ENCODE data around the gene ZNF14. TPM values are rescaled to one million over a fixed set of nuclear protein-coding genes. Genes with fewer than 3 reads are reported as not detected.

ZNF14 gene
- total and polyA plus RNA-seq, 2 of the 4 experiments (the other 2 are of a cell fraction) = 1.2 to 5.4 TPM

GRCh38 chr19:19696386-19696785 is 36.5 kb downstream of the ZNF14 start:
- dilution Hi-C loops (cut with HindIII; ENCODE audit: low sequenced_read_pairs, unreplicated experiment) = no loop called here
- H3K27ac ChIP-seq (ENCODE audit: insufficient read depth, low read length) = no peak overlapping the region
- H4K8ac ChIP-seq (ENCODE audit: low read depth in 2 of 2, low read length in 2 of 2) = no peak overlapping the region
- no peak overlapping the region for H2BK5ac ChIP-seq (ENCODE audit: low read depth, low read length, poor library complexity, severe bottlenecking)
- H3K4me3 ChIP-seq (ENCODE audit: insufficient read depth, low read depth, low read length) = no peak overlapping the region
- no TSS peak for BruUV-seq (replicated peaks)
- no peak overlapping the region for H2BK15ac ChIP-seq (ENCODE audit: low read depth, low read length)
- no peak overlapping the region for H3K4ac ChIP-seq (ENCODE audit: low read depth, low read length)
- no peak overlapping the region for H3K4me2 ChIP-seq (ENCODE audit: low read depth, low read length)
- H3K79me1 ChIP-seq (ENCODE audit: low read depth in 1 of 2, low read length in 2 of 2) = no peaks in the 10 kb centered on the region
- no peak overlapping the region for H2AK5ac ChIP-seq (ENCODE audit: low read depth, low read length)
- intact Hi-C loops (cut with micrococcal nuclease) = no loop called here
- no peaks in the 10 kb centered on the region for H3K9me1 ChIP-seq (ENCODE audit: insufficient read depth, low read length)
- in situ Hi-C loops (cut with MboI; ENCODE audit: low sequenced_read_pairs) = no loop called here
- no peak overlapping the region for H2AK9ac ChIP-seq (replicated peaks; ENCODE audit: low read depth, low read length, poor library complexity)
- H2BK120ac ChIP-seq (ENCODE audit: low read depth, low read length) = no peak overlapping the region
- POLR2A ChIA-PET (ENCODE audit: unreplicated experiment) = no interaction called here
- 50% methylated on average over 1 of the region's 2 CpGs; no CpG with 5 or more reads in 1 of the 2 experiments for WGBS, 2 experiments (ENCODE audit: extremely low coverage in 2 of 2, insufficient read length in 1 of 2)
- H2BK20ac ChIP-seq (ENCODE audit: low read depth, low read length) = no peak overlapping the region
- H3K36me3 ChIP-seq (ENCODE audit: control insufficient read depth, insufficient read depth, low read length) = no peaks in the 10 kb centered on the region
- no peak overlapping the region for H3K9ac ChIP-seq (ENCODE audit: low read depth, low read length)
- no peak overlapping the region for H3K23ac ChIP-seq (ENCODE audit: low read depth, low read length)
- no peaks in the 10 kb centered on the region for H4K20me1 ChIP-seq (ENCODE audit: insufficient read depth, low read length)
- no peak overlapping the region for H4K91ac ChIP-seq (ENCODE audit: insufficient read depth, low read depth, low read length)
- no peak overlapping the region for H3K14ac ChIP-seq (replicated peaks; ENCODE audit: low read depth, low read length)
- TF ChIP-seq MXI1 (IDR thresholded peaks at IDR 0.05; ENCODE audit: borderline replicate concordance, low read depth, low read length) = no peak
- no peak overlapping the region for H3K18ac ChIP-seq (ENCODE audit: low read depth, low read length)
- no peak overlapping the region for H2AFZ ChIP-seq (replicated peaks; ENCODE audit: low read length, poor library complexity)
- peaks cover 20% of the 10 kb centered on the region for H3K9me3 ChIP-seq (ENCODE audit: control insufficient read depth, insufficient read depth, low read length)
- no peak for DNase-seq
- H4K5ac ChIP-seq (ENCODE audit: low read depth, low read length) = no peak overlapping the region
- no peak overlapping the region for H3K56ac ChIP-seq (ENCODE audit: extremely low read depth, insufficient read depth, low read length)
- no peaks in the 10 kb centered on the region for H3K27me3 ChIP-seq (ENCODE audit: control insufficient read depth, insufficient read depth, low read length)
- CTCF ChIA-PET = no interaction called here
- no peak for ATAC-seq (ENCODE audit: low read depth)
- H3K4me1 ChIP-seq (ENCODE audit: control insufficient read depth, insufficient read depth, low read length) = no peaks in the 10 kb centered on the region
